Measurements from ENCODE around the gene GIGYF1.

Gene GIGYF1

DNA sequence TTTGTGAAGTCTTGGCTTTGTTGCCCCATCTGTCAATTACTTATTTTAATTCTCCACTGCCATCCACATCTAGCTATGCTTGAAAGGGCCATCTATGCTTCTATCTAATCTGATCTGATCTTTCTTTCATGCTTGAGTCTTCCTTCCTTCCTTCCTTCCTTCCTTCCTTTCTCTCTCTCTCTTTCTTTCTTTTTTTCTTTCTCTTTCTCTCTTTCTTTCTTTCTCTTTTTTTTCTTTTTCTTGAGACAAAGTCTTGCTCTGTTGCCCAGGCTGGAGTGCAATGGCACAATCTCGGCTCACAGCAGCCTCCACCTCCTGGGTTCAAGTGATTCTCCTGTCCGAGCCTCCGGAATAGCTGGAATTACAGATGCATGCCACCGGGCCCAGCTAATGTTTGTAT, 64.0 kb downstream of the GIGYF1 start:
- DNase-seq (ENCODE audit: low read depth in 3 of 3) = no peak

Data from stimulated activated CD4-positive, alpha-beta T cell treated with anti-CD3 and anti-CD28 coated beads, TNF-alpha, amount 100 ng/mL, for 48 hours (primary cell).